LNCaP clone FGC (cell line): Measurements from ENCODE around the gene ZNF814.
A peak's percentile ranks its signal among the peaks of the same experiment; 100 is the strongest.

Experiments
- DNase-seq: peaks from one replicate; pipeline ENCODE4 v3.0.0-alpha.2; 2011; ENCODE audit warnings: low read depth
- H3K4me3 ChIP-seq: 2 replicates; pipeline ENCODE4 v1.5.1; 2011; ENCODE audit warnings: mild to moderate bottlenecking, low read depth, low read length, control low read depth
- TF ChIP-seq, protein P1 (sequence below): IDR thresholded peaks from 2 replicates; pipeline ENCODE4 v1.5.1; 2012; ENCODE audit warnings: mild to moderate bottlenecking; ENCODE audit not compliant: control insufficient read depth, insufficient read depth; ENCODE audit errors: extremely low read depth

The ZNF814 gene

GRCh38 chr19:57807541-57807940 lies 81.3 kb downstream of the ZNF814 start:
- H3K4me3 ChIP-seq, result no peak overlapping the region
- TF ChIP-seq, protein P1, sequence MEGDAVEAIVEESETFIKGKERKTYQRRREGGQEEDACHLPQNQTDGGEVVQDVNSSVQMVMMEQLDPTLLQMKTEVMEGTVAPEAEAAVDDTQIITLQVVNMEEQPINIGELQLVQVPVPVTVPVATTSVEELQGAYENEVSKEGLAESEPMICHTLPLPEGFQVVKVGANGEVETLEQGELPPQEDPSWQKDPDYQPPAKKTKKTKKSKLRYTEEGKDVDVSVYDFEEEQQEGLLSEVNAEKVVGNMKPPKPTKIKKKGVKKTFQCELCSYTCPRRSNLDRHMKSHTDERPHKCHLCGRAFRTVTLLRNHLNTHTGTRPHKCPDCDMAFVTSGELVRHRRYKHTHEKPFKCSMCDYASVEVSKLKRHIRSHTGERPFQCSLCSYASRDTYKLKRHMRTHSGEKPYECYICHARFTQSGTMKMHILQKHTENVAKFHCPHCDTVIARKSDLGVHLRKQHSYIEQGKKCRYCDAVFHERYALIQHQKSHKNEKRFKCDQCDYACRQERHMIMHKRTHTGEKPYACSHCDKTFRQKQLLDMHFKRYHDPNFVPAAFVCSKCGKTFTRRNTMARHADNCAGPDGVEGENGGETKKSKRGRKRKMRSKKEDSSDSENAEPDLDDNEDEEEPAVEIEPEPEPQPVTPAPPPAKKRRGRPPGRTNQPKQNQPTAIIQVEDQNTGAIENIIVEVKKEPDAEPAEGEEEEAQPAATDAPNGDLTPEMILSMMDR, result no peak
- DNase-seq, result no peak

DNA sequence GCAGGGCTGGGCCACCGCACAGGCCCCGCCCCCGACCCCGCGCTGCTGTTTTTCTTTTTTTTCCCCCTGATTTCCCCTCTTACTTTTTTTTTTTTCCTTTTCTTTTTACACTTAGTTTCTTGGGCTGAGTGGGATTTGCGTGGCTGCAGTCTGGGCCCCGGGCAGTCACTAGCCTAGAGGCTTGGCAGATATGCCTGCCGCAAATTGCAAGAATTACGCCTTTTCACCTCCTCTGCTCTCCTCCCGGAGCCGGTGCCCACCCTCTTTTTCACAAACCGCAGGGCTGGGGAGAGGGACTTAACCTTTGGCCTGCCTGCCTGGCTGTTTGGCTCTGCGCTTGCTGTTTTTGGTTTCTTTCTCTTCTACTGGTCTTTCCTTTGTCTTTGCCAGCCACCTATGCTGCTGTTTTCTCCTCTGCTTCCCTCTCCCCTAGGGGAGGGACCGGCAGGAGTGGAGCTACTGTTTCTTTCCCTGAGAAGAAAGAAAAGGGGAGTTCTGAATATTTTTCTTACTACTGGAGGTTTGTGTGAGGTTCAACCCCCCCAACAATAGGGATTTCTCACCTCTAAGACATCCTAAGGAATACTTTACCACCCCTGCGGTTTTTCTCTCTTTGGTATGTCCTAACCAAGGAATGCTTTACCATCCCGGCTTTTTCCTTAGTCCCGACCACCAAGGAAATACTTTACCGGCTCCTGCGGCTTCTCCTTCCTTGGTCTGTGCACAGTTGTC lies 85.1 kb downstream of the ZNF814 start:
- TF ChIP-seq, protein P1, result no peak
- no peak for DNase-seq
- peak overlapping the region; percentile 51 for H3K4me3 ChIP-seq

- peak overlapping the region; percentile 51 for H3K4me3 ChIP-seq
- TF ChIP-seq, protein P1, result no peak
- DNase-seq, result no peak
These were observed 85.6 kb downstream of the ZNF814 start for GRCh38 chr19:57803265-57803593.

DNA sequence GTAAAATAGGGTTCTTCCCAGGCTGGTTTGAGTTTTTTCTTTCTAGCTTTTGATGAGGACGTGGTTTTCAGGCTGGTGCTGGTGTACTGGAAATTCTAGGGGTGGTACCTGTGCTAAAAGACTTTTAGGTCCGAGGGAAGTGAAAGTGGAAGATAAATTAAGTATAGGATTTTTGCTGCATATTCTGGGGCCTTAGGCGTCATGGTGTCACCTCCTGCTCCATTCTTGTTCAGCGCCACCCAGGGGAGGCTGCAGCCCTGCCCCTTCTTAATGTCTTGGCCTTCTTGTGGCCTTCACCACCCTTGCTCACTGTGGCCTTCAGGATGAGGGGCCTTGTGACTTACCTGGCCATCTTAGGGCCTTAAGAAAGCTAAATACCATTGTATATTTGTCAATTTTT lies 86.6 kb downstream of the ZNF814 start:
- no peak overlapping the region for H3K4me3 ChIP-seq
- DNase-seq, result no peak
- TF ChIP-seq, protein P1, result no peak

GRCh38 chr19:57800696-57801095 lies 88.1 kb downstream of the ZNF814 start:
- no peak for DNase-seq
- H3K4me3 ChIP-seq, result no peak overlapping the region
- TF ChIP-seq, protein P1, result no peak
